ENCODE data around the gene PRKAG2.

The PRKAG2 gene

GRCh38 chr7:151559557-151560183 lies 317.2 kb downstream of the PRKAG2 start:
- TF ChIP-seq FOXM1 (IDR thresholded peaks at IDR 0.05; ENCODE audit: borderline replicate concordance, low read depth) (no peak), TCF12 (IDR thresholded peaks at IDR 0.05; ENCODE audit: low read depth) (no peak)

DNA sequence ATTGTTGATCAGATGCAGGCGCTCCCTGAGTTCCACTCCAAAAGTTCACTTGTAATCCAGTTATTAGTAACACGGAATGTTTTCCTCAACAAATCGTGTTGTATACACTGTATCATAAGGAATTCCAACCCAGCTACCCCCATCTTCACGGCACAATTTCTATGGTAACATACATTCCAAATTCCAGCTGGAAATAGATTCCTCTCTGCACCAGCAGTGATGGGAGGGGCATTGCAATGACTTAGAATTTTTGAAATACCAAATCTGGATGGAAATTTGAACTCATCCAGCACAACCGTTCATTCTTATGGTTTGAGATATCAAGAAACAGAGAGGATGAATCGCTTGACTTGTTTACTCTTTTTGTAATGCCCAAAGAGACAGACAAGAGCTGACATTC lies 318.3 kb downstream of the PRKAG2 start:
- TF ChIP-seq EGR1 (IDR thresholded peaks at IDR 0.05) (no peak), REST (IDR thresholded peaks at IDR 0.05; ENCODE audit: low read depth) (no peak)

DNA sequence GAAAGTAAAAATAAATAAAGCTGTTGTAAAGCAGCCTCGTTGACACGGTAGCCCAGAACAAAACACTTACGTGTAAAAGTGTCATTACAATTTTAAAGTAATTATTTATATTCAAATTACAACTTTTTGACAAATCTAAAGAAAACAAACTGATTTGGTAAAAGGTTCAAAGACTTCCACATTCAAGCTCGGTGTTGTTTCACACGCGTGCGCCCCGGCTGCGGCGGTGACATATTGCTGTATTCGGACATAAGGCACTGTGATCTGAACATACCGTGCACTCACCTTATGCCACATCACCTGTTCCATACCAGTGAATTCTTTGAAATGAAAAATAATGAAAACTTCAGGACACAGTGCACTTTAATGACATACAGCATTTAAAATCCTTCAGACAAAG lies 320.3 kb downstream of the PRKAG2 start:
- TF ChIP-seq NFIC (IDR thresholded peaks at IDR 0.05): no peak
- TF ChIP-seq ZBTB7A (IDR thresholded peaks at IDR 0.05; ENCODE audit: low read depth): no peak
- no peak for TF ChIP-seq CEBPB (IDR thresholded peaks at IDR 0.05)
- no peak for TF ChIP-seq REST (IDR thresholded peaks at IDR 0.05; ENCODE audit: low read depth)
- no peak for TF ChIP-seq TAF1 (IDR thresholded peaks at IDR 0.05; ENCODE audit: low read depth)
- no peak for TF ChIP-seq TEAD4 (IDR thresholded peaks at IDR 0.05)
- TF ChIP-seq, protein P1, sequence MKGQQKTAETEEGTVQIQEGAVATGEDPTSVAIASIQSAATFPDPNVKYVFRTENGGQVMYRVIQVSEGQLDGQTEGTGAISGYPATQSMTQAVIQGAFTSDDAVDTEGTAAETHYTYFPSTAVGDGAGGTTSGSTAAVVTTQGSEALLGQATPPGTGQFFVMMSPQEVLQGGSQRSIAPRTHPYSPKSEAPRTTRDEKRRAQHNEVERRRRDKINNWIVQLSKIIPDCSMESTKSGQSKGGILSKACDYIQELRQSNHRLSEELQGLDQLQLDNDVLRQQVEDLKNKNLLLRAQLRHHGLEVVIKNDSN (IDR thresholded peaks at IDR 0.05): no peak
- TF ChIP-seq CREB1 (IDR thresholded peaks at IDR 0.05; ENCODE audit: low read depth): no peak
- TF ChIP-seq TCF12 (IDR thresholded peaks at IDR 0.05; ENCODE audit: low read depth): no peak
- TF ChIP-seq FOXM1 (IDR thresholded peaks at IDR 0.05; ENCODE audit: borderline replicate concordance, low read depth): no peak
- no peak for TF ChIP-seq RAD21 (IDR thresholded peaks at IDR 0.05; ENCODE audit: low read depth)

DNA sequence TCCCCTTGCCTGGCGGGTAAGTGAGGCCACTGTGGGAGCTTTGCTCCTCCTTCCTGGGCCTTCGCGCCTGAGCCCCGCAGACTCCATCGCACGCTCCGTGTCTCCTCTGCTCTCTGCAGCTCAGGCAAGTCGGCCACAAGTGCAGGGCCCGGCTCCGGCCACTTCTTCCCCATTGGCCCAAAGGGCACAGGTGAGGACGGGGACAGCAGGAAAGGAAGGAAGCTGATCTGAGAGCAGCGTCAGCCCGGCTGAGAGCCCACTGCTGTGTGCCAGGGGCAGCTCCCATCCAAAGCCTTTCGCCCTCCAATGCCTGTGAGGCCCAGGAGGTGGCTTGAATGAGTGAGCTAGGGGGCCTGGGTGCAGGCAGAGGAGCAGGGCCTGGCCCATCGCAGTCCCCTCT lies 323.6 kb downstream of the PRKAG2 start:
- TF ChIP-seq NFIC (IDR thresholded peaks at IDR 0.05) (no peak), EP300 (IDR thresholded peaks at IDR 0.05; ENCODE audit: borderline replicate concordance) (no peak), CREB1 (IDR thresholded peaks at IDR 0.05; ENCODE audit: low read depth) (no peak), ZBTB7A (IDR thresholded peaks at IDR 0.05; ENCODE audit: low read depth) (no peak), REST (IDR thresholded peaks at IDR 0.05; ENCODE audit: low read depth) (no peak), EGR1 (IDR thresholded peaks at IDR 0.05) (no peak), TCF12 (IDR thresholded peaks at IDR 0.05; ENCODE audit: low read depth) (no peak), MAX (IDR thresholded peaks at IDR 0.05) (no peak), TAF1 (IDR thresholded peaks at IDR 0.05; ENCODE audit: low read depth) (no peak), YY1 (IDR thresholded peaks at IDR 0.05; ENCODE audit: low read depth) (no peak), RAD21 (IDR thresholded peaks at IDR 0.05; ENCODE audit: low read depth) (no peak), TEAD4 (IDR thresholded peaks at IDR 0.05) (no peak), CEBPB (IDR thresholded peaks at IDR 0.05) (no peak), FOXM1 (IDR thresholded peaks at IDR 0.05; ENCODE audit: borderline replicate concordance, low read depth) (no peak)
- TF ChIP-seq, protein P1 (IDR thresholded peaks at IDR 0.05): no peak

DNA sequence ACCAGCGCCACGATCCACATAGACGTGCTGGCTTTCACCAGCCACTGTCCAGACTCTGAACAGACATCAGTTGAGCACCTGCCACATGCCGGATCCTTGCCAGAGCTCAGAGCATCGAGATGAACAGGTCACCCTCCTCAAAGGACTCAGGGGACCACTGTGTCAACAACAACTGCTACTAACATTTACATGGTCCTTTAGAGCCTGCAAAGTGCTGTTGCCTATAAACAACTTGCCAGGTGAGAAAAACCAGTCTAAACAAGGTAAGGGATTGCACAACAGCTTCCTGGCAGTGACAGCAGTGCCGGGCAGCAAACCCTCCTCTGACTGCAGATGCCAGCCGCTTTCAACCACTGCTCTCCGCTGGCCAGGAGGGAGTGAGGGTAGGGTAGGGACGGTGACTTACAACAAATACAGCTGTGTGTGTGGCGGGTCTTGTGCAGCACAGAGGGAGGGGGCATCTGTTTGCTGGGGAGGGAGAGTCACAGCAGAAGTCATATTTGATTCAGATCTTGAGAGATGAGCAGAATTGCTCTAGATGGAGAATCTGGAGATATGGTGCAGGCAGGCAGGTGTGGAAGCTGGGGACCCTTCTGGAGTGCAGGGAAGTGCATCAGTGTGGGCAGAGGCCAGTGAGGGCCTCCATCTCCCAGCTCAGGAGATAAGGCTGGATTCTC lies 324.4 kb downstream of the PRKAG2 start:
- peak; percentile 46; the same call in 1 of the 2 replicates for TF ChIP-seq NFIC (IDR thresholded peaks at IDR 0.05)
- peak; percentile 99 for TF ChIP-seq CEBPB (IDR thresholded peaks at IDR 0.05)
- TF ChIP-seq, protein P1 (IDR thresholded peaks at IDR 0.05): no peak
- peak; percentile 60; the same call in 1 of the 2 replicates for TF ChIP-seq TCF12 (IDR thresholded peaks at IDR 0.05; ENCODE audit: low read depth)
- TF ChIP-seq RAD21 (IDR thresholded peaks at IDR 0.05; ENCODE audit: low read depth): peak; percentile 8; the same call in 1 of the 2 replicates
